ENCODE data around the gene MOB3B.

DNA sequence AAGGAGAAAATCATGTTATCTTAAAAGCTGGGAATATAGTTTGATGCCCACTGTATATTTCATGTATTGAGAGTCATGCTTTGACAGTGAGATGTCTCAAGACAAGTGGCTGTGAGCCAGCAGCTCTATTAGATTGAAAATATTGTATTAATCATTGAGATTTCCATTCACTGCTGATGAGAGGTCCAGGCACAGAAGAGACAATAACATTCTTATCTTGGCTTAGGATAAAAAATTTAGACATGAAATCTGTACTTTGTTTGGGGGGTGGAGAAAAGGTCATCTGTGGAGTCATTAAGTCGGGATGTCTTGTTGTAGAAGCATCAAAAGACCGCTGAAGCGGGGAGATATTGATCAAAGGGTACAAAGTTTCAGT, 134.8 kb downstream of the MOB3B start:
- TF ChIP-seq POLR2AphosphoS5 (IDR thresholded peaks at IDR 0.05; ENCODE audit: low read depth, low read length) (no peak), TAF1 (IDR thresholded peaks at IDR 0.05; ENCODE audit: borderline replicate concordance, low read depth, low read length) (no peak), RCOR1 (IDR thresholded peaks at IDR 0.05; ENCODE audit: low read length) (no peak), SIN3A (IDR thresholded peaks at IDR 0.05; ENCODE audit: borderline replicate concordance, low read depth, low read length) (no peak), JUND (IDR thresholded peaks at IDR 0.05) (no peak), RXRA (IDR thresholded peaks at IDR 0.05; ENCODE audit: borderline replicate concordance, low read depth) (no peak), EP300 (IDR thresholded peaks at IDR 0.05; ENCODE audit: borderline replicate concordance in 1 of 2, low read depth in 1 of 2, low read length in 1 of 2) (no peak), CHD2 (IDR thresholded peaks at IDR 0.05; ENCODE audit: low read length, partially characterized antibody) (no peak), EZH2phosphoT487 (IDR thresholded peaks at IDR 0.05; ENCODE audit: borderline replicate concordance, low read depth) (no peak)
- TF ChIP-seq, protein P1, sequence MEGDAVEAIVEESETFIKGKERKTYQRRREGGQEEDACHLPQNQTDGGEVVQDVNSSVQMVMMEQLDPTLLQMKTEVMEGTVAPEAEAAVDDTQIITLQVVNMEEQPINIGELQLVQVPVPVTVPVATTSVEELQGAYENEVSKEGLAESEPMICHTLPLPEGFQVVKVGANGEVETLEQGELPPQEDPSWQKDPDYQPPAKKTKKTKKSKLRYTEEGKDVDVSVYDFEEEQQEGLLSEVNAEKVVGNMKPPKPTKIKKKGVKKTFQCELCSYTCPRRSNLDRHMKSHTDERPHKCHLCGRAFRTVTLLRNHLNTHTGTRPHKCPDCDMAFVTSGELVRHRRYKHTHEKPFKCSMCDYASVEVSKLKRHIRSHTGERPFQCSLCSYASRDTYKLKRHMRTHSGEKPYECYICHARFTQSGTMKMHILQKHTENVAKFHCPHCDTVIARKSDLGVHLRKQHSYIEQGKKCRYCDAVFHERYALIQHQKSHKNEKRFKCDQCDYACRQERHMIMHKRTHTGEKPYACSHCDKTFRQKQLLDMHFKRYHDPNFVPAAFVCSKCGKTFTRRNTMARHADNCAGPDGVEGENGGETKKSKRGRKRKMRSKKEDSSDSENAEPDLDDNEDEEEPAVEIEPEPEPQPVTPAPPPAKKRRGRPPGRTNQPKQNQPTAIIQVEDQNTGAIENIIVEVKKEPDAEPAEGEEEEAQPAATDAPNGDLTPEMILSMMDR (IDR thresholded peaks at IDR 0.05), result no peak
- TF ChIP-seq, protein P2, sequence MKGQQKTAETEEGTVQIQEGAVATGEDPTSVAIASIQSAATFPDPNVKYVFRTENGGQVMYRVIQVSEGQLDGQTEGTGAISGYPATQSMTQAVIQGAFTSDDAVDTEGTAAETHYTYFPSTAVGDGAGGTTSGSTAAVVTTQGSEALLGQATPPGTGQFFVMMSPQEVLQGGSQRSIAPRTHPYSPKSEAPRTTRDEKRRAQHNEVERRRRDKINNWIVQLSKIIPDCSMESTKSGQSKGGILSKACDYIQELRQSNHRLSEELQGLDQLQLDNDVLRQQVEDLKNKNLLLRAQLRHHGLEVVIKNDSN (IDR thresholded peaks at IDR 0.05; ENCODE audit: borderline replicate concordance, low read depth), result no peak
- TF ChIP-seq, protein P3, sequence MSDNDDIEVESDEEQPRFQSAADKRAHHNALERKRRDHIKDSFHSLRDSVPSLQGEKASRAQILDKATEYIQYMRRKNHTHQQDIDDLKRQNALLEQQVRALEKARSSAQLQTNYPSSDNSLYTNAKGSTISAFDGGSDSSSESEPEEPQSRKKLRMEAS (IDR thresholded peaks at IDR 0.05; ENCODE audit: low read depth), result no peak
- TF ChIP-seq, protein P4, sequence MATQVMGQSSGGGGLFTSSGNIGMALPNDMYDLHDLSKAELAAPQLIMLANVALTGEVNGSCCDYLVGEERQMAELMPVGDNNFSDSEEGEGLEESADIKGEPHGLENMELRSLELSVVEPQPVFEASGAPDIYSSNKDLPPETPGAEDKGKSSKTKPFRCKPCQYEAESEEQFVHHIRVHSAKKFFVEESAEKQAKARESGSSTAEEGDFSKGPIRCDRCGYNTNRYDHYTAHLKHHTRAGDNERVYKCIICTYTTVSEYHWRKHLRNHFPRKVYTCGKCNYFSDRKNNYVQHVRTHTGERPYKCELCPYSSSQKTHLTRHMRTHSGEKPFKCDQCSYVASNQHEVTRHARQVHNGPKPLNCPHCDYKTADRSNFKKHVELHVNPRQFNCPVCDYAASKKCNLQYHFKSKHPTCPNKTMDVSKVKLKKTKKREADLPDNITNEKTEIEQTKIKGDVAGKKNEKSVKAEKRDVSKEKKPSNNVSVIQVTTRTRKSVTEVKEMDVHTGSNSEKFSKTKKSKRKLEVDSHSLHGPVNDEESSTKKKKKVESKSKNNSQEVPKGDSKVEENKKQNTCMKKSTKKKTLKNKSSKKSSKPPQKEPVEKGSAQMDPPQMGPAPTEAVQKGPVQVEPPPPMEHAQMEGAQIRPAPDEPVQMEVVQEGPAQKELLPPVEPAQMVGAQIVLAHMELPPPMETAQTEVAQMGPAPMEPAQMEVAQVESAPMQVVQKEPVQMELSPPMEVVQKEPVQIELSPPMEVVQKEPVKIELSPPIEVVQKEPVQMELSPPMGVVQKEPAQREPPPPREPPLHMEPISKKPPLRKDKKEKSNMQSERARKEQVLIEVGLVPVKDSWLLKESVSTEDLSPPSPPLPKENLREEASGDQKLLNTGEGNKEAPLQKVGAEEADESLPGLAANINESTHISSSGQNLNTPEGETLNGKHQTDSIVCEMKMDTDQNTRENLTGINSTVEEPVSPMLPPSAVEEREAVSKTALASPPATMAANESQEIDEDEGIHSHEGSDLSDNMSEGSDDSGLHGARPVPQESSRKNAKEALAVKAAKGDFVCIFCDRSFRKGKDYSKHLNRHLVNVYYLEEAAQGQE (IDR thresholded peaks at IDR 0.05; ENCODE audit: low read depth, low read length), result no peak
